SIG-M5 treated with dmso at 0.1 percent for 504 hours (cell line): ENCODE results near the gene NSUN6.

Experiments used
- DNase-seq: peaks from one replicate; lab custom pipeline; 2025; ENCODE audit not compliant: unreplicated experiment; lab: John Stamatoyannopoulos, UW

The NSUN6 gene

GRCh38 chr10:18504161-18504560, 147.2 kb downstream of the NSUN6 start:
- DNase-seq, result no peak

DNA sequence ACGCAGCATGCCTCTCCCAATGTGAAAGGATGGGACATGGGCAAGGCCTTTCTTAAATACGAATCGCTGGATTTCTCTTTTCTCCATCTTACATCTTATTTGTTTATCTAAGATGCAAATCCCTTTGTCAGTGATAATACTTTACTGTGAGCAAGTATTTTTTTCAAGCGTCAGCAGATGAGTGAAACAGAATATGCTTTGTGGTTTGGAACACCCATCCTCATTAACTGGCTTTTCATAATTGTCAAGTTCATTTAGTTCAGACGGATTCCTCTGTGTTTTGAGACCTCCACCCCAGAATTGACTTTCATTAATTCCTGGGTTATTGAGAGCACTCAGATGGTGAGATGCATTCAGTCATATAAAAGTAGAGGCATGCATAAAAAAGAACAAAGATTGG, 149.8 kb downstream of the NSUN6 start:
- no peak for DNase-seq

GRCh38 chr10:18501198-18501597, 150.2 kb downstream of the NSUN6 start:
- DNase-seq, result no peak

GRCh38 chr10:18500576-18500975, 150.8 kb downstream of the NSUN6 start:
- DNase-seq, result no peak

DNA sequence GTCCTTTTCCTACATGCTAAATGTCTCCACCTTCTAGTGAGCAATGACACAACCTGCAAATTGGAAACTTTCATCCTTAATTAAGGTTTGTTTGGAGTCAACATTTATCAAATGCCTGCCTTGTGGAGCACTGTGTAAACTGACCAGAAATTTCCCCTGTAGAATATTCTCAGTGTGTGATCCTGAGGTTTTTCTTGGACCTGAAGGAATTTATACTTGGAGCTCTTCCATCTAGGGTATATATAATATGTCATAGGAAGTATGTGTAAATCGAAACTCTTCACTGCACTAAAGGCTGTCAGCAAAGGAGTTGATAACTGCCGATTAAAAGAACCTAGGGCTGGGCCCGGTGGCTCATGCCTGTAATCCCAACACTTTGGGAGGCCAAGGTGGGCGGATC, 152.4 kb downstream of the NSUN6 start:
- DNase-seq, result no peak

- no peak for DNase-seq
Observed at GRCh38 chr10:18497806-18498369, 153.5 kb downstream of the NSUN6 start.
